Thyroid gland (tissue), 4 donors: ENCODE measurements around the gene NAV2.

Experiments
- POLR2A ChIP-seq, 2 donors: fragments of 450-650 bp; IDR thresholded peaks; one replicate each; pipeline ENCODE4 v1.6.1; 2017; ENCODE audit warnings: antibody characterized with exemption in 2 of 2, mild to moderate bottlenecking in 2 of 2, moderate library complexity in 1 of 2
- TF ChIP-seq, protein P1 (sequence below), 6 experiments: fragments of 200-600 bp in 3 of 6; fragments of 450-650 bp in 3 of 6; sonication (generic) in 3 of 6; IDR thresholded peaks; one replicate each; pipeline ENCODE4 v1.5.1; 2016 to 2019; ENCODE audit warnings: antibody characterized with exemption in 6 of 6, mild to moderate bottlenecking in 2 of 6, inconsistent platforms in 1 of 6, moderate library complexity in 1 of 6

- TF ChIP-seq, protein P1, sequence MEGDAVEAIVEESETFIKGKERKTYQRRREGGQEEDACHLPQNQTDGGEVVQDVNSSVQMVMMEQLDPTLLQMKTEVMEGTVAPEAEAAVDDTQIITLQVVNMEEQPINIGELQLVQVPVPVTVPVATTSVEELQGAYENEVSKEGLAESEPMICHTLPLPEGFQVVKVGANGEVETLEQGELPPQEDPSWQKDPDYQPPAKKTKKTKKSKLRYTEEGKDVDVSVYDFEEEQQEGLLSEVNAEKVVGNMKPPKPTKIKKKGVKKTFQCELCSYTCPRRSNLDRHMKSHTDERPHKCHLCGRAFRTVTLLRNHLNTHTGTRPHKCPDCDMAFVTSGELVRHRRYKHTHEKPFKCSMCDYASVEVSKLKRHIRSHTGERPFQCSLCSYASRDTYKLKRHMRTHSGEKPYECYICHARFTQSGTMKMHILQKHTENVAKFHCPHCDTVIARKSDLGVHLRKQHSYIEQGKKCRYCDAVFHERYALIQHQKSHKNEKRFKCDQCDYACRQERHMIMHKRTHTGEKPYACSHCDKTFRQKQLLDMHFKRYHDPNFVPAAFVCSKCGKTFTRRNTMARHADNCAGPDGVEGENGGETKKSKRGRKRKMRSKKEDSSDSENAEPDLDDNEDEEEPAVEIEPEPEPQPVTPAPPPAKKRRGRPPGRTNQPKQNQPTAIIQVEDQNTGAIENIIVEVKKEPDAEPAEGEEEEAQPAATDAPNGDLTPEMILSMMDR (IDR thresholded peaks at IDR 0.05), result no peak
- TF ChIP-seq POLR2A (IDR thresholded peaks at IDR 0.05), result no peak
These were observed 337.4 kb downstream of the NAV2 start for GRCh38 chr11:20050048-20050447.
